ENCODE measurements around the gene CRELD1.

Gene CRELD1

DNA sequence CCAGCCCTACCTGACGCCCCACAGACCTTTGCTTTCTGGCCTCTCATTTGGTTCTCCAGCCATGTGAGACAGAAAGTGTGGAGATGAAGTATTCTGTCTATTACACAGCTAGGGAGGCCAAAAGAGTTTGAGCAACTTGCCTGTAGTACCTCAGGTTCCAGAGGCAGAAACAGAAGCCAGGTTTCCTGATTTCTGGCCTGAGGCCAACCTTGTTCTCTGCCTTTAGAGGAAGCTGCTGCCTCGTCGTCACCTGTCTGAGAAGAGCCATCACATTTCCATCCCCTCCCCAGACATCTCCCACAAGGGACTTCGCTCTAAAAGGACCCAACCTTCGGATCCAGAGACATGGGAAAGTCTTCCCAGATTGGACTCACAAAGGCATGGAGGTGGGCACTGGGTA, 27.2 kb upstream of the CRELD1 start:
- DNase-seq, result no peak

DNA sequence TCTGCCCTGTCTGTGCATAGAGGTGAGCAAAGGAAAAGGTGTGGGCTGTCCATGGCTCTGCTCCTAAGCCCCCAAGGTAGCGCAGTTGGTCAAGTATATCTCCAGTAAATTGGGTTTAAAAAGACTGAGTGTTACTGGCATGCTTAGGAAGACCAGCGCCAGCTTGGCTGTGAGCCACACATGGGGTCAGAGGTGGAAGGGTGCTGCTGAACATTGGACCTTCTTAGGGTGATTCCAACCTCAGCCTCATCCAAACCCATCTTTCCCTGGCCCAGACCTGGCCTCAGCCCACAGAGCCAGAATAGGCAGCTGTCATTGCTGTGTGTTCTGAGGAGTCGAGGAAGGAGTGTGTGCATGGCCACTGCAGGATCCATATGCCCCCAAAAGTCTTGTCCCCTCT, 25.3 kb upstream of the CRELD1 start:
- DNase-seq, result no peak

DNA sequence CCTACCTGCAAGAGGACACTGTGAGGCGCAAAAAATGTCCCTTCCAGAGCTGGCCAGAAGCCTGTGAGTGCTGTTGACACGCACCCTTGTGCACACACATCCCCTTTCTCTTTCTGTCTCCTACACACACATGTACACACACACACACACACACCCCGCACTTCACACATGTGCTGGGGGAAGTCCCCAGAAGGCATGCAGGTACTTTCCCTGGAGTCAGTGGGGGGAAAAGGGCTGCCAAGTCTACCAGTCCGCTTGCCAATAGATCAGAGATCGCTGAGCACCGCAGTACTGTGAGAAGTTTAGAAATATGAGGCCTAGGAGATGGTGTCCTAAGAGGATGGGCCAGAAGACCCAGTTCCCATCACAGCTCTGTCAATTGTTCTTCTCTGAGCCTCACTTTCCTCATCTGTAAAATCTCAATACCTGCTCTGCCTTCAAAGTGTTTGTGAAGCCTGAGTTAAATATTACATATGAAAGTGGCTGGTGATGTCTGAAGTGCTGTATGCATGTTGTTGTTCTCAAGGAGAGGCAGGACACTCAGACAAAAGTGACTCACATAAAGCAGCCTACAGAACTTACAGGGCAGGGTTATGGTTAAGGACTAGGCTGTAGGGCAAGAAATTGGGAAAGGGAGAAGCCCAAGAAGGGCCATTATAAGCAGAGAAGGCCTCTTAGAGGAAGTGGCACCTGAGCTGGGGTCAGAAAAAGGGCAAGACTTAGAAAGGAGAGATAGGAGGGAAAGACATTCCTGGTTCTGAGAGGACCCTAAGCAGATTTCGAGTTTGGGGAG, 24.2 kb upstream of the CRELD1 start:
- no peak for DNase-seq

DNA sequence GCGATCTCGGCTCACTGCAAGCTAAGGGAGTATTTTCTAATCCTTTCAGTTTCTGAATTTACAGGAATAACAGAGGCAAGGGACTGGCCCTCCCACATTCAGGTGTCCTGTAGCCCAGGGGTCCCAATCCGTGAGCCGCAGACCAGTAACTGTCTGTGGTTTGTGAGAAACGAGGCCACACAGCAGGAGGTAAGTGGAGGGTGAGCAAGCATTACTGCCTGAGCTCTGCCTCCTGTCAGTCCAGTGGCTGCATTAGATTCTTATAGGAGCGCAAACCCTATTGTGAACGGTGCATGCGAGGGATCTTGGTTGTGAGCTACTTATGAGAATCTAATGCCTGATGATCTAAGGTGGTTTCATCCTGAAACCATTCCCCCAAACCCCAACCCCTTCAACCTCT, 21.8 kb upstream of the CRELD1 start:
- DNase-seq, result no peak

DNA sequence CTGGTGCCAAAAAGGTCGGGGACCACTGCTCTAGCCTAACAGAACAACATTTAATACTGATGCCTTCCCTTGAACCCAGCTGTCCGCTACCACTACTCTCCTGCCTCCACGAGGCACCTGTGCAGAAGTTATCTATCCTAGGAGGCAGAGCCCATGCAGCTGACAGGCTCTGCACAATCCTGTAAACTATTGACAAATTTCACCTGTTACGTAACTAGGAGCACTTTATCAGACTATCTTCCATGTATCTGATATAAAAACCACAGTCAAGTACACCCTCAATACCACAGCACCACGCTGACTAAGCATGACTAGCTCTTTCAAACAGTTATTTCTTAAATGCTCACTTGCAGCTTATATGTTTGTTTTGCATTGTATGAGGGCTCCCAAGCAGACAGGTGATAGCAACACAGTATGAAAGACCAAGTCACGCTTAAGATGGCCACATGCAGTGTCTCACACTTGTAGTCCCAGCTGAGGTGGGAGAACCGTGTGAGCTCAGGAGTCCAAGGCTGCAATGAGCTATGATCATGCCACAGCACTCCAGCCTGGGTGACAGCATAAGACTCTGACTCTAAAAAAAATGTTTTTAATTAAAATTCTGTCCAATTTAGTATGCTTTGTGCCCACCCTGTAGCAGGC, 21.2 kb upstream of the CRELD1 start:
- no peak for DNase-seq

DNA sequence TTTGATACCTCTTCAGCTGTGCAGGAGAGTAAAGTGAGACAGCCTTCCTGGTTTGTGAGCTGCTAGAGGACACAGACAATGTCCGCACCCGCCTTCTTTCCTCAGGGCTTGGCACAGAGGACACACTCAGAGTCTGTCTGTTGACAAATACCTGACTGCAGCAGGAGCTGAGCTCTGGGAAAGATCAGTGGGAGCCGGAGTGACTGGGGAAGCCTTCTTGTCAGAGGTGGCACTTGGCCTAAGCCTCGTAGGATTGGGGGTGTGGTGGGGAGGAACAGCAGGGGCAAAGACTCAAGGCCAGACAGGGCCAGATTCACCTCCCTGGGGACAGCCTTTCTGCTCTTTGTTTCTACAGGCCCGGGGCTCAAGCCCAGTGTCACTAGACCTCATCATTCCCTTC, 20.0 kb upstream of the CRELD1 start:
- DNase-seq, result no peak

DNA sequence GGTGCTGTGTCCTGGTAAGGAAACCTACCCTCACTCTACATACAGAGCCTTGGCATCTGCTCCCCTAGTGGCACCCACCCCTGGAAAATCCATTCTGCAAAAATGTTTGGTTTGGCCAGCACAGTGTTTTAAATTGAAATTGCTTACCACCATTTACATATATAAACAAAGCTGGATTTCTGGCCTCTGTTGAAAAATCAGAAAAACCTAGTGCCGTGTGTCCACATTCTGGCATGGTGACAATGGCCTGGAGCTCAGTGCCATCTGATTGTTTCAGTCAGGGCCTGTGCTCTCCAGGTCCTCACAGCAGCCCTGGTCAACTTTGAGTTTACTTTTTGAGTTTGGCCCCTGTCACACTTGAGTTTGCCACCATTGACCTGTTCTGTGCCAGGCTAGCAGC, 19.6 kb upstream of the CRELD1 start:
- DNase-seq, result no peak

DNA sequence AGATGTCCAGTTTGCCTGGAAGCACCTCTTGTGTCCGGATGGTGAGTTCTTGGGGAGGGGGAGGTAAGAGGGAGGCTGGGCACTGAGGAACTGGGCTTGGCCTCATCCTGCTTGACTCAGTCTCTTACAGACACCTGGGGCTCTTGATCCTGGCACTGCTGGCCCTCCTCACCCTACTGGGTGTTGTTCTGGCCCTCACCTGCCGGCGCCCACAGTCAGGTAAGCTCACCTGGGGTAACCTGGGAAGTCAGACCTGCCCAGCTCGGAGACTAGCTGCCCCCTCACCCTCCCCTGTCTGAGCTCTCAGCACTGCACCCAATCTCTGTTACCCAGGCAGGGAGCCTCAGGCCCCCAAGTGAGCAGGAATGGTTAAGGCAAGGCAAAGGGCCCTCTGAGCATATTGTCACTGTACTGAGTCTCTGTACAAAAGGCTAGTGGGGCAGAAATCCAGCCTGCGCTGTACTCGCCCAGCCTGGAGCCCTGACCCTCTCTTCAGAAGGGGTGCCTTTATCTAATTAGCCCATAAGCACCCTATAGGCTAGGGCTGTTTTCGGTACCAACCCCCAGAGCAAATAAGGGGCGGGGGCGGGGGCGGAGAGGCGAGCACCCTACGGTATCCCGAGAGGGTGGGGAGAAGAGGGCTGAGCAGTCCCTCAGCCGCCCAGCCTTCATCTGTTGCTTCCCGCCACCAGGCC, 18.9 kb upstream of the CRELD1 start:
- DNase-seq, result no peak

DNA sequence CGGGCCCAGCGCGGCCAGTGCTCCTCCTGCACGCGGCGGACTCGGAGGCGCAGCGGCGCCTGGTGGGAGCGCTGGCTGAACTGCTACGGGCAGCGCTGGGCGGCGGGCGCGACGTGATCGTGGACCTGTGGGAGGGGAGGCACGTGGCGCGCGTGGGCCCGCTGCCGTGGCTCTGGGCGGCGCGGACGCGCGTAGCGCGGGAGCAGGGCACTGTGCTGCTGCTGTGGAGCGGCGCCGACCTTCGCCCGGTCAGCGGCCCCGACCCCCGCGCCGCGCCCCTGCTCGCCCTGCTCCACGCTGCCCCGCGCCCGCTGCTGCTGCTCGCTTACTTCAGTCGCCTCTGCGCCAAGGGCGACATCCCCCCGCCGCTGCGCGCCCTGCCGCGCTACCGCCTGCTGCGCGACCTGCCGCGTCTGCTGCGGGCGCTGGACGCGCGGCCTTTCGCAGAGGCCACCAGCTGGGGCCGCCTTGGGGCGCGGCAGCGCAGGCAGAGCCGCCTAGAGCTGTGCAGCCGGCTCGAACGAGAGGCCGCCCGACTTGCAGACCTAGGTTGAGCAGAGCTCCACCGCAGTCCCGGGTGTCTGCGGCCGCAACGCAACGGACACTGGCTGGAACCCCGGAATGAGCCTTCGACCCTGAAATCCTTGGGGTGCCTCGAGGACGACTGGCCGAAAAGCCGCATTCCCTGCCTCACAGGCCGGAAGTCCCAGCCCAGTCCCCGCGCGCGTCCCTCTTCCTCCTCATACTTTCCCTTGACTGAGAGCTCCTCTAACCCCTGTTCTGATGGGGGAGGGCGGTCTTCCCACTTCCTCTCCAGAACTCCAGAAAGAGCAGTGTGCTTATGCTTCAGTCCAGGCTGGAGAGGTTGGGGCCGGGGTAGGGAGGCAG, 18.1 kb upstream of the CRELD1 start:
- peak; percentile 20 for DNase-seq

DNA sequence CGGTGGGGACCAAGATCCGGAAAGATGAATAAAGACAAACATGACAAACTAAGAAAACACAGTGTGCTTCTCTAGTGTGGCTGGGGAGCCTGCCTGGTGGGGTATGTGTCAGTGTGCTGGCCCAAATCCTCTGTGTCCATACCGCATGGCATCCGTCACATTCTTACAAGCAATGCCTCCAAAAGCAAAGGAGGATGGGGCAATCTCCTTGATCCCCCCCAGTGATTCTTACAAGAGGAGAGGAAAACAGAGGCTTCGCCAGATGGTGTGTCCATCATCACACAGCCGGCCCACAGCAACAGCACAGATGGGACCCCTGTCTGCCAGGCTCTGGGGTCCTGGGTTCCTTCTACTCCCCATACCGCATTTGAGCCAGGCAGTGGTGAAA, 17.3 kb upstream of the CRELD1 start:
- no peak for DNase-seq

DNA sequence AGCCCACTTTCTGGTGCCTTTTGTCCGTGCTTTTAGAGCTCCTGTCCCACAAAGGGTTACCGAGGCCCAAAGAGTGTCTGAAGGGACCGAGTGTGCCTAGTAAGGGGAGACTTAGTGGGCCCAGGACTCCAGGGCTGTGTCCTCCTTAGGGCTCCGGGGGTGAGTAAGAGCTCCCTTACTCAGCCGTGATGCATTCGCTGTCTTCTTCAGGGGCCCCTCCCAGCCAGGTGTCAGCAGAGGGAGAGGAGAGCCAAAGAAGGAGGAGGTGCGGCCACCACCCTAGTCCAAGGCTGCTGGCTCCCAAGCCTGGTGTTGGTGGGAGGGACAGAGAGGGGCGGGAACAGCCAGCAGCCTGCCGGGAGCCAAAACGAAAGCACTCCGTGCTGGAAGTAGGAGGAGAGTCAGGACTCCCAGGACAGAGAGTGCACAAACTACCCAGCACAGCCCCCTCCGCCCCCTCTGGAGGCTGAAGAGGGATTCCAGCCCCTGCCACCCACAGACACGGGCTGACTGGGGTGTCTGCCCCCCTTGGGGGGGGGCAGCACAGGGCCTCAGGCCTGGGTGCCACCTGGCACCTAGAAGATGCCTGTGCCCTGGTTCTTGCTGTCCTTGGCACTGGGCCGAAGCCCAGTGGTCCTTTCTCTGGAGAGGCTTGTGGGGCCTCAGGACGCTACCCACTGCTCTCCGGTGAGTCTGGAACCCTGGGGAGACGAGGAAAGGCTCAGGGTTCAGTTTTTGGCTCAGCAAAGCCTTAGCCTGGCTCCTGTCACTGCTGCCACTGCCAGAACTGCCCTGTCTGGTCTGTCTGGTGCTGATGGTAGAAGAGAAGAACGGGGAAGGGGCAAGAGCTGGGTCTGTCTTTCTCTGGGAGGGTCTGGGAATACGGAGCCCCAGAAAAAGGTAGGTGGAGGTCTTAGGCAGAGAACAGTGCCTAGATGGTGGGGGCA, 16.6 kb upstream of the CRELD1 start, which contains the start of gene IL17RC:
IL17RC (plus strand) TSS at position 365 of the 947 bp plus-strand sequence; CDS start at position 583, 218 bp downstream.
- no peak for DNase-seq

DNA sequence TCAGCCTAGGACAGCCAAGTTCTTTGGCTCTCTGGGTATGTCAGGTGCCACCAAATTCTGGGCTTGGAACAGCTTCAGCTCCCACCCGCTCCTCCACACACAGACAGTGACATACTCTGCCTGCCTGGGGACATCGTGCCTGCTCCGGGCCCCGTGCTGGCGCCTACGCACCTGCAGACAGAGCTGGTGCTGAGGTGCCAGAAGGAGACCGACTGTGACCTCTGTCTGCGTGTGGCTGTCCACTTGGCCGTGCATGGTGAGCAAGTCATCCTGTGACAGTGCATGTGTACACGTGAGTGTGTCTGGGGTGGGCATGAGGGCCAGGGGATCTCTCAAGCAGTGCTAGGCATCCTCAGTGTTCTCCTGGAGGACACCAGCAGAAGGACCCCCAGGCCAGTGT, 15.8 kb upstream of the CRELD1 start:
- no peak for DNase-seq

DNA sequence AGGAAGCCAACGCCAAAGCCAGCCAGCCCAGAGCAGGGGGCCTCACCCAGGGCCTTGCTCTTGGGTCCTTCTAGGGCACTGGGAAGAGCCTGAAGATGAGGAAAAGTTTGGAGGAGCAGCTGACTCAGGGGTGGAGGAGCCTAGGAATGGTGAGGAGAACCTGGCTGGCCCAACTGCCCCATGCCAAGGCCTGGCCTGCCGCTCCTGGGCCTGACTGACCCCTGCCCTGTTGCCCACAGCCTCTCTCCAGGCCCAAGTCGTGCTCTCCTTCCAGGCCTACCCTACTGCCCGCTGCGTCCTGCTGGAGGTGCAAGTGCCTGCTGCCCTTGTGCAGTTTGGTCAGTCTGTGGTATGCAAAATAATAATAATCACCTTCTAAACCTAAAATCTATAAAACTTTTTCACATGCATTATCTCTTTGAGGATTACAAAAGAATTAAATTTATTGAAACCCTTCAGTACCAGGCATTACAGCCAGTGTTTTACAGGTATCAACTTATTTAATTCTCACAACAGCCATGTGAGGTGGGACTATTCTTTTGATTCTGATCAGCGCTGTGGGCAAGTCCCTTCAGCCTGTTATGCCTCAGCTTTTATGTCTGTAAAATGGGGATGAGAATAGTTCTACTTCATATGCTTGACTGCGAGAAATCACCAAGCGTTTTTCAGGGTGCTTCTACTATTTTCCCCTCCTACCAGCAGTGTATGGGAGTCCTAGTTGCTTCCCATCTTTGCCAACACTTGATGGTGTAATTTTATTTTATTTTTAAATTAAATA, 15.2 kb upstream of the CRELD1 start:
- no peak for DNase-seq

DNA sequence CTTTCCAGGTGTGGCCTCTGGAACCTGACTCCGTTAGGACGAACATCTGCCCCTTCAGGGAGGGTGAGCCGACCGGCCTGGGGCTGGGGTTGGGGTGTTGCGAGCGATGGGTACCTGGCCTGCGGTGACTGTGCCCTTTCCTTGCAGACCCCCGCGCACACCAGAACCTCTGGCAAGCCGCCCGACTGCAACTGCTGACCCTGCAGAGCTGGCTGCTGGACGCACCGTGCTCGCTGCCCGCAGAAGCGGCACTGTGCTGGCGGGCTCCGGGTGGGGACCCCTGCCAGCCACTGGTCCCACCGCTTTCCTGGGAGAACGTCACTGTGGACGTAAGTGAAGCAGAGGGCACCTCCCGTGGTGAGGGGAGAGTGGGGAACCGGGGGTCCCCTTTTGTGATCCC, 5.5 kb upstream of the CRELD1 start:
- no peak for DNase-seq

DNA sequence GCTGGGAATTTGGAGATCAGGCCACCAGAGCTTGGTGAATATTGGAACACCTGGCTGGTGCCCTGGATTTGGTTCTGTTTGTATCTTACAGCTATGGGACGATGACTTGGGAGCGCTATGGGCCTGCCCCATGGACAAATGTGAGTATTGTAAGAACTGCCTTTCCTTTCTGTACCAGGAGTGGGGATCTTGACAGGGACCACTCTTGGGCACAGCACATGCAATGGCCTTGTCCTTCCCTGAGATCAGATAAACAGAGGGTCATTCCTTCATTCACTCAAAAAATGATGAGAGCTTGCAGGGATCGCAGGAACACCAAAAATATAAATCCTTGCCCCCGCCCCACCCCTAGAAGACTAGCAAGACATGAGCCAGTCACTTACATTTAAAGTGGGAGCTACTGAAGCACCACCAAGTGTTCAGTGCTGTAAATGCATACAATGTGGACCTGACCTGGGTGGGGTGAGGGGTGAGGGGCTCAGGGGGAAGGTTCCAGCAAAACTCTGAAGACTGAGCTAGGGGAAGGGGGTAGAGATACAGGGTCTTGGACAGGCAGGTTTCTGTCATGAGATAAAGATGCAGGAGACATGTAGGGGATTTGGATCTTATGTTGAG, 2.7 kb upstream of the CRELD1 start:
- DNase-seq, result no peak

DNA sequence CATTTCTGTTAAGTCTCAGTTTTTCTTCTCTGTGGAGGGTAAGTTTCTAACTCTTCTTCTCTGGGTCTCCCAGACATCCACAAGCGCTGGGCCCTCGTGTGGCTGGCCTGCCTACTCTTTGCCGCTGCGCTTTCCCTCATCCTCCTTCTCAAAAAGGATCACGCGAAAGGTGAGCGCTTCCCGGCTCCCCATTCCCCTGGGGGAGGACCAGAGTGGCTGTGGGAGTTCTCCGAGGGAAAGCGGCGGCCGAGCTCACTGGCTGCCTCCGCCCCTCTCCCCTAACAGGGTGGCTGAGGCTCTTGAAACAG, 1.1 kb upstream of the CRELD1 start:
- no peak for DNase-seq

DNA sequence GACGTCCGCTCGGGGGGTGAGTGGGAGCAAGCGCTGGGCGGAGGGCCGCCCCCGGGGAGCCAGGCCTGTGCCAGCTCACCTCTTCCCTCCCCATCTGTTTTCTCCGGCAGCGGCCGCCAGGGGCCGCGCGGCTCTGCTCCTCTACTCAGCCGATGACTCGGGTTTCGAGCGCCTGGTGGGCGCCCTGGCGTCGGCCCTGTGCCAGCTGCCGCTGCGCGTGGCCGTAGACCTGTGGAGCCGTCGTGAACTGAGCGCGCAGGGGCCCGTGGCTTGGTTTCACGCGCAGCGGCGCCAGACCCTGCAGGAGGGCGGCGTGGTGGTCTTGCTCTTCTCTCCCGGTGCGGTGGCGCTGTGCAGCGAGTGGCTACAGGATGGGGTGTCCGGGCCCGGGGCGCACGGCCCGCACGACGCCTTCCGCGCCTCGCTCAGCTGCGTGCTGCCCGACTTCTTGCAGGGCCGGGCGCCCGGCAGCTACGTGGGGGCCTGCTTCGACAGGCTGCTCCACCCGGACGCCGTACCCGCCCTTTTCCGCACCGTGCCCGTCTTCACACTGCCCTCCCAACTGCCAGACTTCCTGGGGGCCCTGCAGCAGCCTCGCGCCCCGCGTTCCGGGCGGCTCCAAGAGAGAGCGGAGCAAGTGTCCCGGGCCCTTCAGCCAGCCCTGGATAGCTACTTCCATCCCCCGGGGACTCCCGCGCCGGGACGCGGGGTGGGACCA, 632 bp upstream of the CRELD1 start:
- peak; percentile 88 for DNase-seq

DNA sequence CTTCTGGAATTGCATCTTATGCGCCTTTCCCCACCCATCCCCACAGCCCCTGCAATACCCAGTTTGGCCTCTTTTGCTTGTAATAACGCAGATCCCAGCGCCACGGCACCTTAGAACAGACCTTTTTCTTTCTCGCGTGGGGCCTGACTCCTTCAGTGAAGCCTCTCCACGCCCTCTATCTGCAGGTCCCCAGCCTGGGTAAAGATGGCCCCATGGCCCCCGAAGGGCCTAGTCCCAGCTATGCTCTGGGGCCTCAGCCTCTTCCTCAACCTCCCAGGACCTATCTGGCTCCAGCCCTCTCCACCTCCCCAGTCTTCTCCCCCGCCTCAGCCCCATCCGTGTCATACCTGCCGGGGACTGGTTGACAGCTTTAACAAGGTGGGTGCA, 594 bp downstream of the CRELD1 start:
- peak; percentile 26 for DNase-seq

DNA sequence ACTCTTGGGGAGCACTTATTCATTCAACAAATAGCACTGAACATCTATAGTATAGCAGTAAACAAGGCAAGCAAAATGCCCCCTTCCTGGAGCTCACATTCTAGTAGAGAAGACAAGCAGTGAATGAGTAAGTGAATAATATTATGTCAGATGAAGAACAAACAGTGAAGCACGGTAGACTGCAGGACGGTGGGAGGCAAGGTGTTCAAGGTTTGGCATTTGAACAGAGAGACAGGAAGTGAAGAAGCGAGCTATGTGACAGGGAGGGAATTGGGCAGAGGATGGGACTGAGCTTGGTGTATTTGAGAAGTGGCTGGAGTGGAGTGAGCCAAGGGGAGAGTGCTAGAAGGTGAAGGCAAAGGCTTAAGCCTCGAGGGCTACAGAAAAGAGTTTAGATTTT, 1.4 kb downstream of the CRELD1 start:
- no peak for DNase-seq

DNA sequence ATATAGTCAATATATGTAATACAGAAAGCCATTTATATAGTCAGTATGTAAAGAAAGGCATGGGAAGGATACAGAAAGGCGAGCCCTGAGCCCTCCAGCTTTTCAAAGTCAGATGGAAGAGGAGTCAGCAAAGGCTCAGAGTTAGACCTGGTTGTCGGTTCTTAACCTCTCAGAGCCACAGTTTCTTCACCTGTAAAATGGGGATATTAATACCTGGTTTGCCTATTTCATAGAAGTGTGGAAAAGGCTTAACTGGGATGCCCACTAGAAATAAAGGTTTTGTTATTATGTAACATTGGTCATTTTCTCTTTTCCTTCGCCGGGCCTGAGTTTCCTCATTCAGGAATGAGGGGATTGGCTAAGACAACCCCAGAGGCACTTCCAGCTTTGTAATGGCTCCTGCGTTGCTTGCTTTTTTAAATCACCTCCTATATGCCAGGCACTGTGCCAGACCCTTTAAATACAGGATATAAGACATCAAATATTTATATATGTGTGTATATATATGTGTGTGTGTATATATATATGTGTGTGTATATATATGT, 2.4 kb downstream of the CRELD1 start:
- no peak for DNase-seq
